K562 (cell line): ENCODE measurements around the gene LRRC38. TPM values are rescaled to one million over a fixed set of nuclear protein-coding genes. Genes with fewer than 3 reads are reported as not detected.

Source experiments
- ATAC-seq: fragments of 200-7000 bp; cut with Tn5 transposase; 3 replicates; pipeline ENCODE4 v1.9.1; 2020; ENCODE audit warnings: moderate library complexity
- BruUV-seq: library from RNA; stranded (reverse); fragments of 400-500 nt; replicated peaks from 2 replicates; lab custom pipeline; 2021; lab: Mats Ljungman, UMichigan
- CTCF ChIA-PET: fragments of 300-600 bp; formaldehyde crosslinking; extraction: SDS; loops from one replicate; lab custom pipeline; 2021; ENCODE audit warnings: low intra/inter-chr PET ratio; lab: Yijun Ruan, JAX
- POLR2A ChIA-PET: fragments of 300-600, 350-650 bp; sonication (Branson Sonifier 250); formaldehyde crosslinking; extraction: SDS; loops from one replicate; lab custom pipeline; 2021; ENCODE audit warnings: antibody characterized with exemption, inconsistent platforms; lab: Yijun Ruan, JAX
- DNase-seq, 4 experiments: peaks; one replicate each; pipeline versions ENCODE4 v3.0.0 to v3.0.0-alpha.2; 2011 to 2018; ENCODE audit warnings: low spot score in 3 of 4, mixed read lengths in 3 of 4; ENCODE audit errors: extremely low read depth in 1 of 4
- FAIRE-seq: peaks from 2 replicates; lab custom pipeline; 2011; peaks lifted over from hg19 to GRCh38; lab: Jason Lieb, UNC
- H2AFZ ChIP-seq: 2 replicates; pipeline ENCODE4 v1.6.0; 2011; ENCODE audit warnings: low read depth, low read length, control low read depth, inconsistent platforms
- H3K27ac ChIP-seq: fragments of 200-600 bp; 3 replicates; pipeline ENCODE4 v1.8.0; 2011; ENCODE audit warnings: low read depth, mild to moderate bottlenecking, control low read depth, inconsistent platforms, low read length, moderate library complexity, mixed read lengths; ENCODE audit errors: extremely low read depth
- H3K27me3 ChIP-seq, 2 experiments: fragments of 300-600 bp in 1 of 2; 2 replicates in 1 of 2; 3 replicates in 1 of 2; pipeline versions ENCODE4 v1.6.0 to v1.8.0; 2011; ENCODE audit warnings: inconsistent platforms in 2 of 2, low read length in 2 of 2, mild to moderate bottlenecking in 1 of 2, mixed read lengths in 1 of 2, moderate library complexity in 1 of 2; ENCODE audit not compliant: control insufficient read depth in 2 of 2, insufficient read depth in 2 of 2
- H3K36me3 ChIP-seq: fragments of 300-600 bp; 3 replicates; pipeline ENCODE4 v1.8.0; 2011; ENCODE audit warnings: mild to moderate bottlenecking, low read length, inconsistent platforms; ENCODE audit not compliant: control insufficient read depth, insufficient read depth
- H3K4me1 ChIP-seq, 2 experiments: fragments of 200-600 bp in 1 of 2; replicated peaks in 1 of 2; 2 replicates in 1 of 2; 3 replicates in 1 of 2; pipeline versions ENCODE4 v1.5.1 to v1.8.0; 2011; ENCODE audit warnings: inconsistent platforms in 2 of 2, low read length in 2 of 2, mild to moderate bottlenecking in 1 of 2, mixed read lengths in 1 of 2, moderate library complexity in 1 of 2; ENCODE audit not compliant: control insufficient read depth in 2 of 2, insufficient read depth in 2 of 2
- H3K4me2 ChIP-seq: 2 replicates; pipeline ENCODE4 v1.6.1; 2011; ENCODE audit warnings: low read length, control low read depth, inconsistent platforms, mixed read lengths; ENCODE audit not compliant: insufficient read depth
- H3K4me3 ChIP-seq: fragments of 200-600 bp; sonication (generic), shearing (Covaris generic); 2 replicates; pipeline ENCODE4 v1.5.1; 2016; ENCODE audit warnings: control low read depth, inconsistent platforms
- H3K79me2 ChIP-seq: fragments of 200-600 bp; 3 replicates; pipeline ENCODE4 v1.8.0; 2011; ENCODE audit warnings: low read length, inconsistent platforms; ENCODE audit not compliant: control insufficient read depth, insufficient read depth
- H3K9ac ChIP-seq, 2 experiments: 2 replicates each; pipeline versions ENCODE4 v1.6.0 to v1.6.1; 2011; ENCODE audit warnings: low read depth in 2 of 2, low read length in 2 of 2, control low read depth in 1 of 2, inconsistent platforms in 1 of 2, mild to moderate bottlenecking in 1 of 2, mixed read lengths in 1 of 2; ENCODE audit not compliant: insufficient read depth in 1 of 2
- H3K9me1 ChIP-seq: one replicate; pipeline ENCODE4 v1.6.0; 2011; ENCODE audit warnings: inconsistent platforms, mild to moderate bottlenecking, low read length, moderate library complexity; ENCODE audit not compliant: control insufficient read depth, insufficient read depth
- H3K9me3 ChIP-seq: replicated peaks from 2 replicates; pipeline ENCODE4 v1.5.1; 2011; ENCODE audit warnings: low read depth, low read length, inconsistent platforms; ENCODE audit not compliant: control insufficient read depth, insufficient read depth
- H4K20me1 ChIP-seq: replicated peaks from 2 replicates; pipeline ENCODE4 v1.6.1; 2011; ENCODE audit warnings: low read length, inconsistent platforms, mixed read lengths; ENCODE audit not compliant: control insufficient read depth, insufficient read depth
- HDAC3 ChIP-seq: fragments of 450-650 bp; IDR thresholded peaks from 2 replicates; pipeline ENCODE4 v1.6.1; 2018; ENCODE audit warnings: borderline replicate concordance, mild to moderate bottlenecking, moderate library complexity; ENCODE audit not compliant: partially characterized antibody
- ID3 ChIP-seq, 2 experiments: fragments of 250-450 bp in 1 of 2; fragments of 450-650 bp in 1 of 2; sonication (Bioruptor Pico) in 1 of 2; IDR thresholded peaks; 2 replicates each; pipeline versions ENCODE4 v1.6.1 to v1.8.0; 2016 to 2021; ENCODE audit warnings: mild to moderate bottlenecking in 2 of 2, moderate library complexity in 2 of 2, missing compliant biosample characterization in 1 of 2, missing genetic modification characterization in 1 of 2
- MTA1 ChIP-seq: fragments of 450-650 bp; IDR thresholded peaks from 2 replicates; pipeline ENCODE4 v1.6.1; 2017; ENCODE audit warnings: borderline replicate concordance
- WGBS: fragments of 100-300 bp; shearing (Covaris generic); methylation state at CpG from one replicate; pipeline ENCODE4 v1.1.6; 2016; ENCODE audit warnings: low coverage, mixed read lengths; ENCODE audit not compliant: insufficient coverage; ENCODE audit errors: missing lambda C conversion rate; 5-methylcytosine and 5-hydroxymethylcytosine counted together
- in situ Hi-C: fragments of 300-500 bp; cut with MboI; formaldehyde crosslinking; loops from 4 replicates; pipeline ENCODE4 v1.15.0; 2018; ENCODE audit warnings: inconsistent platforms, mixed read lengths
- intact Hi-C: fragments of 100-400 bp; cut with micrococcal nuclease; formaldehyde crosslinking; loops from 2 replicates; pipeline ENCODE4 v1.14.2; 2022
- polyA plus RNA-seq, 8 experiments: library from polyadenylated mRNA; depleted of rRNA in 4 of 8; stranded (reverse) in 5 of 8; unstranded in 3 of 8; fragments of >200 nt; fragmentation: Nextera tagmentation in 2 of 8; fragmentation: Illumina TruSeq in 1 of 8; extraction: Ambion mirVana in 2 of 8; extraction: Trizol in 1 of 8; gene quantifications; 2 replicates each; pipeline versions ENCODE4 v1.2.1 to v1.2.3, GENCODE V29; 2011 to 2014; ENCODE audit warnings: inconsistent platforms in 1 of 8, missing spikeins in 1 of 8
- total RNA-seq, 7 experiments: library from RNA; depleted of rRNA in 6 of 7; stranded (reverse); fragments of >200 nt in 6 of 7; fragmentation: Illumina TruSeq in 2 of 7; extraction: Trizol in 2 of 7; gene quantifications; 2 replicates each; pipeline versions ENCODE4 v1.2.1 to v1.2.3, GENCODE V29; 2011 to 2021; ENCODE audit warnings: low replicate concordance in 1 of 7
- TF ChIP-seq, protein P1 (sequence below): fragments of 450-650 bp; IDR thresholded peaks from 2 replicates; pipeline ENCODE4 v1.7.1; 2018; ENCODE audit warnings: mild to moderate bottlenecking, low read depth; ENCODE audit not compliant: partially characterized antibody
- TF ChIP-seq, protein P2 (sequence below): fragments of 200-600 bp; sonication (generic); IDR thresholded peaks from one replicate; pipeline ENCODE4 v1.6.1; 2012; ENCODE audit warnings: mild to moderate bottlenecking, low read depth, low read length, inconsistent platforms

Gene LRRC38
- total and polyA plus RNA-seq, 9 of the 15 experiments (the other 6 are each of a cell fraction or from before 2014, with no cell fraction given): not detected

GRCh38 chr1:13541435-13542215 is 27.8 kb upstream of the LRRC38 start:
- Histone ChIP-seq H3K4me3 (no peak overlapping the region), H3K27ac (no peak overlapping the region), H3K9ac (no peak overlapping the region), H3K27me3 (peaks cover 13 to 52% of the 10 kb centered on the region in 2 experiments; a peak in 3 of 5 replicates), H3K9me1 (no peaks in the 10 kb centered on the region), H3K36me3 (no peaks in the 10 kb centered on the region), H3K79me2 (no peaks in the 10 kb centered on the region), H2AFZ (no peak overlapping the region), H3K9me3 (no peaks in the 10 kb centered on the region), H3K4me1 (no peaks in the 10 kb centered on the region), H3K4me2 (no peak overlapping the region), H4K20me1 (no peaks in the 10 kb centered on the region; the same call in 1 of the 2 replicates)
- 0% methylated on average over 13 of the region's 13 CpGs for WGBS
- ChIA-PET POLR2A (interaction anchor here (0.6 kb wide), 1 partner anchor 9 kb away, joined by 3 read pairs; no protein-coding TSS in a partner anchor), CTCF (no interaction called here)
- ATAC-seq: no peak
- intact Hi-C loops: no loop called here
- DNase-seq: no peak
- no peak for FAIRE-seq
- no TSS peak for BruUV-seq
- in situ Hi-C loops: no loop called here
- TF ChIP-seq, protein P1, sequence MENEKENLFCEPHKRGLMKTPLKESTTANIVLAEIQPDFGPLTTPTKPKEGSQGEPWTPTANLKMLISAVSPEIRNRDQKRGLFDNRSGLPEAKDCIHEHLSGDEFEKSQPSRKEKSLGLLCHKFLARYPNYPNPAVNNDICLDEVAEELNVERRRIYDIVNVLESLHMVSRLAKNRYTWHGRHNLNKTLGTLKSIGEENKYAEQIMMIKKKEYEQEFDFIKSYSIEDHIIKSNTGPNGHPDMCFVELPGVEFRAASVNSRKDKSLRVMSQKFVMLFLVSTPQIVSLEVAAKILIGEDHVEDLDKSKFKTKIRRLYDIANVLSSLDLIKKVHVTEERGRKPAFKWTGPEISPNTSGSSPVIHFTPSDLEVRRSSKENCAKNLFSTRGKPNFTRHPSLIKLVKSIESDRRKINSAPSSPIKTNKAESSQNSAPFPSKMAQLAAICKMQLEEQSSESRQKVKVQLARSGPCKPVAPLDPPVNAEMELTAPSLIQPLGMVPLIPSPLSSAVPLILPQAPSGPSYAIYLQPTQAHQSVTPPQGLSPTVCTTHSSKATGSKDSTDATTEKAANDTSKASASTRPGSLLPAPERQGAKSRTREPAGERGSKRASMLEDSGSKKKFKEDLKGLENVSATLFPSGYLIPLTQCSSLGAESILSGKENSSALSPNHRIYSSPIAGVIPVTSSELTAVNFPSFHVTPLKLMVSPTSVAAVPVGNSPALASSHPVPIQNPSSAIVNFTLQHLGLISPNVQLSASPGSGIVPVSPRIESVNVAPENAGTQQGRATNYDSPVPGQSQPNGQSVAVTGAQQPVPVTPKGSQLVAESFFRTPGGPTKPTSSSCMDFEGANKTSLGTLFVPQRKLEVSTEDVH: no peak
- TF ChIP-seq ID3 (CRISPR knock-in tag; IDR thresholded peaks at IDR 0.05) (no peak), ID3 (tag; IDR thresholded peaks at IDR 0.05) (no peak), MTA1 (no peak), HDAC3 (no peak)
- TF ChIP-seq, protein P2, sequence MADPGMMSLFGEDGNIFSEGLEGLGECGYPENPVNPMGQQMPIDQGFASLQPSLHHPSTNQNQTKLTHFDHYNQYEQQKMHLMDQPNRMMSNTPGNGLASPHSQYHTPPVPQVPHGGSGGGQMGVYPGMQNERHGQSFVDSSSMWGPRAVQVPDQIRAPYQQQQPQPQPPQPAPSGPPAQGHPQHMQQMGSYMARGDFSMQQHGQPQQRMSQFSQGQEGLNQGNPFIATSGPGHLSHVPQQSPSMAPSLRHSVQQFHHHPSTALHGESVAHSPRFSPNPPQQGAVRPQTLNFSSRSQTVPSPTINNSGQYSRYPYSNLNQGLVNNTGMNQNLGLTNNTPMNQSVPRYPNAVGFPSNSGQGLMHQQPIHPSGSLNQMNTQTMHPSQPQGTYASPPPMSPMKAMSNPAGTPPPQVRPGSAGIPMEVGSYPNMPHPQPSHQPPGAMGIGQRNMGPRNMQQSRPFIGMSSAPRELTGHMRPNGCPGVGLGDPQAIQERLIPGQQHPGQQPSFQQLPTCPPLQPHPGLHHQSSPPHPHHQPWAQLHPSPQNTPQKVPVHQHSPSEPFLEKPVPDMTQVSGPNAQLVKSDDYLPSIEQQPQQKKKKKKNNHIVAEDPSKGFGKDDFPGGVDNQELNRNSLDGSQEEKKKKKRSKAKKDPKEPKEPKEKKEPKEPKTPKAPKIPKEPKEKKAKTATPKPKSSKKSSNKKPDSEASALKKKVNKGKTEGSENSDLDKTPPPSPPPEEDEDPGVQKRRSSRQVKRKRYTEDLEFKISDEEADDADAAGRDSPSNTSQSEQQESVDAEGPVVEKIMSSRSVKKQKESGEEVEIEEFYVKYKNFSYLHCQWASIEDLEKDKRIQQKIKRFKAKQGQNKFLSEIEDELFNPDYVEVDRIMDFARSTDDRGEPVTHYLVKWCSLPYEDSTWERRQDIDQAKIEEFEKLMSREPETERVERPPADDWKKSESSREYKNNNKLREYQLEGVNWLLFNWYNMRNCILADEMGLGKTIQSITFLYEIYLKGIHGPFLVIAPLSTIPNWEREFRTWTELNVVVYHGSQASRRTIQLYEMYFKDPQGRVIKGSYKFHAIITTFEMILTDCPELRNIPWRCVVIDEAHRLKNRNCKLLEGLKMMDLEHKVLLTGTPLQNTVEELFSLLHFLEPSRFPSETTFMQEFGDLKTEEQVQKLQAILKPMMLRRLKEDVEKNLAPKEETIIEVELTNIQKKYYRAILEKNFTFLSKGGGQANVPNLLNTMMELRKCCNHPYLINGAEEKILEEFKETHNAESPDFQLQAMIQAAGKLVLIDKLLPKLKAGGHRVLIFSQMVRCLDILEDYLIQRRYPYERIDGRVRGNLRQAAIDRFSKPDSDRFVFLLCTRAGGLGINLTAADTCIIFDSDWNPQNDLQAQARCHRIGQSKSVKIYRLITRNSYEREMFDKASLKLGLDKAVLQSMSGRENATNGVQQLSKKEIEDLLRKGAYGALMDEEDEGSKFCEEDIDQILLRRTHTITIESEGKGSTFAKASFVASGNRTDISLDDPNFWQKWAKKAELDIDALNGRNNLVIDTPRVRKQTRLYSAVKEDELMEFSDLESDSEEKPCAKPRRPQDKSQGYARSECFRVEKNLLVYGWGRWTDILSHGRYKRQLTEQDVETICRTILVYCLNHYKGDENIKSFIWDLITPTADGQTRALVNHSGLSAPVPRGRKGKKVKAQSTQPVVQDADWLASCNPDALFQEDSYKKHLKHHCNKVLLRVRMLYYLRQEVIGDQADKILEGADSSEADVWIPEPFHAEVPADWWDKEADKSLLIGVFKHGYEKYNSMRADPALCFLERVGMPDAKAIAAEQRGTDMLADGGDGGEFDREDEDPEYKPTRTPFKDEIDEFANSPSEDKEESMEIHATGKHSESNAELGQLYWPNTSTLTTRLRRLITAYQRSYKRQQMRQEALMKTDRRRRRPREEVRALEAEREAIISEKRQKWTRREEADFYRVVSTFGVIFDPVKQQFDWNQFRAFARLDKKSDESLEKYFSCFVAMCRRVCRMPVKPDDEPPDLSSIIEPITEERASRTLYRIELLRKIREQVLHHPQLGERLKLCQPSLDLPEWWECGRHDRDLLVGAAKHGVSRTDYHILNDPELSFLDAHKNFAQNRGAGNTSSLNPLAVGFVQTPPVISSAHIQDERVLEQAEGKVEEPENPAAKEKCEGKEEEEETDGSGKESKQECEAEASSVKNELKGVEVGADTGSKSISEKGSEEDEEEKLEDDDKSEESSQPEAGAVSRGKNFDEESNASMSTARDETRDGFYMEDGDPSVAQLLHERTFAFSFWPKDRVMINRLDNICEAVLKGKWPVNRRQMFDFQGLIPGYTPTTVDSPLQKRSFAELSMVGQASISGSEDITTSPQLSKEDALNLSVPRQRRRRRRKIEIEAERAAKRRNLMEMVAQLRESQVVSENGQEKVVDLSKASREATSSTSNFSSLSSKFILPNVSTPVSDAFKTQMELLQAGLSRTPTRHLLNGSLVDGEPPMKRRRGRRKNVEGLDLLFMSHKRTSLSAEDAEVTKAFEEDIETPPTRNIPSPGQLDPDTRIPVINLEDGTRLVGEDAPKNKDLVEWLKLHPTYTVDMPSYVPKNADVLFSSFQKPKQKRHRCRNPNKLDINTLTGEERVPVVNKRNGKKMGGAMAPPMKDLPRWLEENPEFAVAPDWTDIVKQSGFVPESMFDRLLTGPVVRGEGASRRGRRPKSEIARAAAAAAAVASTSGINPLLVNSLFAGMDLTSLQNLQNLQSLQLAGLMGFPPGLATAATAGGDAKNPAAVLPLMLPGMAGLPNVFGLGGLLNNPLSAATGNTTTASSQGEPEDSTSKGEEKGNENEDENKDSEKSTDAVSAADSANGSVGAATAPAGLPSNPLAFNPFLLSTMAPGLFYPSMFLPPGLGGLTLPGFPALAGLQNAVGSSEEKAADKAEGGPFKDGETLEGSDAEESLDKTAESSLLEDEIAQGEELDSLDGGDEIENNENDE: no peak
